HG03103 (cell line): ENCODE data around the gene DMWD.
A peak's percentile ranks its signal among the peaks of the same experiment; 100 is the strongest.

ENCODE experiments used
- ATAC-seq: cut with Tn5 transposase; IDR thresholded peaks from one replicate; pipeline ENCODE4 v1.9.1; 2021; ENCODE audit warnings: low read depth; ENCODE audit not compliant: unreplicated experiment

DMWD gene

DNA sequence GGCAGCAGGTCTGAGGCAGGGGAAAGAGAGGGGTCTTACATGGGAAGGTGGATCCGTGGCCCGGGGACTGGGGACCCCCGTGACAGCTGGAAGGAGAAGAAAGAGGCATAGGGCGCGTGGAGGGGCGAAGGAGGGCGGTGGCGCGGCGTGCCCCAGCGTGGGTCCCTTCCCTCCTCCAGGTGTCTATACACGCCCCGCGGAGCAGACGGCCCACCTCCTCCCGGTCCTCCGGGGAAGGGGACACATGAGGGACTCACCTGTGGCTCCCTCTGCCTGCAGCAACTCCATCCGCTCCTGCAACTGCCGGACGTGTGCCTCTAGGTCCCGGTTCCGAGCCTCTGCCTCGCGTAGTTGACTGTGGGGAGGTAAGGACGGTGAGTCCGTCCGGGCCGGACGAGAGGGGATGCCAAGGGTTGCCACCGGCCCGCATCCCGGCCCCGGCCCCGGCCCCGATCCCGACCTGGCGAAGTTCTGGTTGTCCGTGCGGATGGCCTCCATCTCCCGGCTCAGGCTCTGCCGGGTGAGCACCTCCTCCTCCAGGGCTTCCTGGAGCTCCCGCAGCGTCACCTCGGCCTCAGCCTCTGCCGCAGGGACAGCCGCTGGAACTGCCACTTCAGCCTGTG is 21.2 kb downstream of the DMWD start:
- no peak for ATAC-seq

DNA sequence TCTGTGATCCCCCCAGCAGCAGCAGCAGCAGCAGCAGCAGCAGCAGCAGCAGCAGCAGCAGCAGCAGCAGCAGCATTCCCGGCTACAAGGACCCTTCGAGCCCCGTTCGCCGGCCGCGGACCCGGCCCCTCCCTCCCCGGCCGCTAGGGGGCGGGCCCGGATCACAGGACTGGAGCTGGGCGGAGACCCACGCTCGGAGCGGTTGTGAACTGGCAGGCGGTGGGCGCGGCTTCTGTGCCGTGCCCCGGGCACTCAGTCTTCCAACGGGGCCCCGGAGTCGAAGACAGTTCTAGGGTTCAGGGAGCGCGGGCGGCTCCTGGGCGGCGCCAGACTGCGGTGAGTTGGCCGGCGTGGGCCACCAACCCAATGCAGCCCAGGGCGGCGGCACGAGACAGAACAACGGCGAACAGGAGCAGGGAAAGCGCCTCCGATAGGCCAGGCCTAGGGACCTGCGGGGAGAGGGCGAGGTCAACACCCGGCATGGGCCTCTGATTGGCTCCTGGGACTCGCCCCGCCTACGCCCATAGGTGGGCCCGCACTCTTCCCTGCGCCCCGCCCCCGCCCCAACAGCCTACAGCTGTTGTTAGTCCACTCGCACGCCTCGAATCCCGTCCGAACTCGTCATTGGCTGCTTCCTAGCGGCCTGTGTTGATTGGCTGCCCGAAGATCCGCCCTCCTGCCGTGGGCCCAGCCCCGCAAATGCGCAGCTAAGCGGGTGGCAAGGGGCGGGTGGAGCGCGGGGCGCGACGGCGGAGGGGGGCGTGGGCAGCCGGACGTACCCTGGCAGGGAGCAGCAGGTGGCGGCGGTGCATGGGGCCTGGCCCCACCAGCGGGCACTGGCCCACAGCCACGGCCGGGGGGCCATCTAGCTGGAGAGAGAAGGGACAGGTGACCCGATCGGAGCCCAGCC is 22.2 kb downstream of the DMWD start:
- ATAC-seq = peak; percentile 41

DNA sequence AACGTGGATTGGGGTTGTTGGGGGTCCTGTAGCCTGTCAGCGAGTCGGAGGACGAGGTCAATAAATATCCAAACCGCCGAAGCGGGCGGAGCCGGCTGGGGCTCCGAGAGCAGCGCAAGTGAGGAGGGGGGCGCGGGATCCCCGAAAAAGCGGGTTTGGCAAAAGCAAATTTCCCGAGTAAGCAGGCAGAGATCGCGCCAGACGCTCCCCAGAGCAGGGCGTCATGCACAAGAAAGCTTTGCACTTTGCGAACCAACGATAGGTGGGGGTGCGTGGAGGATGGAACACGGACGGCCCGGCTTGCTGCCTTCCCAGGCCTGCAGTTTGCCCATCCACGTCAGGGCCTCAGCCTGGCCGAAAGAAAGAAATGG is 22.8 kb downstream of the DMWD start:
- ATAC-seq = no peak

DNA sequence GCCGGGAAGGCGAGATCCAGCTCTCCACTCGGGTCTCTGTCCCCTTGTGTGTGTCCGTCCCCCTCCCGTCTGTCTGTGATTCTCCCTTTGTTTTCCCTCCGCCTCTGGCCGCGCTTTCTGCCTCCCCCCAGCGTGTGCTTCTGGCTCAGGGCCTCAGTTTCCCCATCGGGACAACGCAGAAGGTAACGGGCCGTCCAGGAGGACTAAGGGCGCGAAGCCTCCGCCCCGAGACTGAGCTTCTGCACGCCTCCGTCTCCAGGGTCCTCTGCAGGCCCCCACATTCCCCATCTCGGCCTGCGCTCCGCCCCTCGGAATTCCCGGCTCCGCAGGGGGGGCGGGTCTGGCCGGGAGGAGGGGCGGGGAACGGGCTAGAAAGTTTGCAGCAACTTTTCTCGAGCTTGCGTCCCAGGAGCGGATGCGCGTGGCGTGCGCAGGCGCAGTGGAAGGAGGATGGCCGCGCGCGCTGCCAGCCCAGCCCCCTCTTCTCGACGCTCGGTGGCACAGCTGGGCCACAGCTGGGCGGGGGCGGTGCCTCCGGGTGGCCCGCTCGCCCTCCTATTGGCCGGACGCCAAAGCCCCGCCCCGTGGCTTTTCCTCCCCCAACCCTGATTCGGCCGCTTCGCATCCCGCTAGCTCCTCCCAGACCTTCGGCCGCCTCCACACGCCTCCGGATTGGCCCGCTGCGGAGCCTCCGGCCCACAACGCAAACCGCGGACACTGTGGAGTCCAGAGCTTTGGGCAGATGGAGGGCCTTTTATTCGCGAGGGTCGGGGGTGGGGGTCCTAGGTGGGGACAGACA is 23.5 kb downstream of the DMWD start, which contains the start of gene SIX5:
Gene SIX5, minus strand, starts transcription at position 269 of the 799 bp plus-strand sequence. CDS start 408 bp downstream, outside the sequence.
- peak; percentile 41 for ATAC-seq

DNA sequence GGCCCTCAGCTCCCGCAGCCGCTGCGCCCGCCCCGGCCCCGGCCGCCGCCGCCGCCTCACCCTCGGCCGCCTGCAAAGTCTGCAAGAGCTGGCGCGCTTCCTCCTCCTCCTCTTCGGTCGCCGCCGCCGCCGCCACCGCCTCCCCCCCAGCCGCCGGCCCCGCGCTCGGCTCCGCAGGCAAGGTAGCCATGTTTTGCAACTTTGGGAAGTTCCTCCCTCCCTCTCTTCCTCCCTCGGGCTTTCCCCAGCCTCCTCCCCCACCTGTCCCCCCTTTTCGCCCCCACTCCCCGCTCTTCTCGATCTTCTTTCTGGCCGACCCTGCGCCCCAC is 24.0 kb downstream of the DMWD start:
- no peak for ATAC-seq

DNA sequence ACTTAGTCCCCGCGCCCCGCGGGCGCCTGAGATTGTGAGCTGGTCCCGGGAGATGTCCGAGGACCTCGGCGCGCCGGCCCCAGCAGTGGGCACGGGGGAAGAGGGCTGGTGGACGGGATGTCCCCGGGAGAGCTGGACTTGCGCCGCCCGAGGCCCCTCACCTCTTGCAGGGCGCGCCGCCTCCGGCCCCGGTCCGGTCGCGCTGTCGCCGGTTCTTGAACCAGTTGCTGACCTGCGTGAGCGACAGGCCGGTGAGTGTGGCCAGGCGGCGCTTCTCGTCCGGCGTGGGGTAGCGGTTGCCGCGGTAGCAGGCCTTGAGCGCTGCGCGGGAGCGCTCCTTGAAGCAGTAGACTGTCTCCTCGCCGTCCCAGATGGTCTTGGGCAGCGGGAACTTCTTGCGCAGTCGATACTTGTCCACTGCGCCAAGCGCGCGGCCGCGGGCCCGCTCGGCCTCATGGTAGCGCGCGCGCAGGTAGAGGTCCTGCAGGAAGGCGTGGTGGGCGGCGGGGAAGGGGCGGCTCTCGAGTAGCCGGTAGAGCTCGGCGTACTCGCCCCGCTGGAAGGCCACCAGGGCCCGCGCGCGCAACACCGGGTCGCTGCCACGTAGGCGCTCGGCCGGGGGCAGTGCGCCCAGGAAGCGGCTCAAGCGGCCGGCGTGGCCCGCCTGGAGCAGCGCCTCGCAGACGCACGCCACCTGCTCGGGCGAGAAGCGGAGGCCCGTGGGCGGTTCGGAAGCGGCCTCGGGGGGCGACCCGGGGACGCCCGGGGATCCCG is 24.6 kb downstream of the DMWD start:
- ATAC-seq = no peak

DNA sequence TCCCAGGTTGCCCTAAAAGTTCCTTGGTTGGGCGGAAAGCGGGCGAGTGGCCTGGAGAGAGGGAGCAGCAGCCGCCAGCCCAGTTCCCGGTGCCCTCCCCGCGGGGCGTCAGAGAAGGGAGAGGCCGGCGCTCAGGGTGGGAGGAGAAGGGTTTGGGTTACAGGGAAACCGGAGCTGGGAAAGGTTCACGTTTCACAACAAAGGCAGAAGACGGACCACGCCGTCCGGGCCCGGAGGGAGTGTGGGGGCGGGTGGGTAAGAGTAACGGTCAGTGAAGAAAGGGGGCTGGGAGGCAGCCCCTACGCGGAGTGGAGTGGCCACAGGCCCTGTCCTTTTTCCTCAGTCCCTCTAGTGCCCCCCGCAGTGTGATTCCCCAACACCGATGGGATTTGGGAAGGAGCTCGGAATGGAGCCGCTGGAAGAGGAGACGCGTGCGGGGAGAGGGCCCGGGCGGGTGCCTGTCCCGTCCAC is 25.2 kb downstream of the DMWD start:
- no peak for ATAC-seq

DNA sequence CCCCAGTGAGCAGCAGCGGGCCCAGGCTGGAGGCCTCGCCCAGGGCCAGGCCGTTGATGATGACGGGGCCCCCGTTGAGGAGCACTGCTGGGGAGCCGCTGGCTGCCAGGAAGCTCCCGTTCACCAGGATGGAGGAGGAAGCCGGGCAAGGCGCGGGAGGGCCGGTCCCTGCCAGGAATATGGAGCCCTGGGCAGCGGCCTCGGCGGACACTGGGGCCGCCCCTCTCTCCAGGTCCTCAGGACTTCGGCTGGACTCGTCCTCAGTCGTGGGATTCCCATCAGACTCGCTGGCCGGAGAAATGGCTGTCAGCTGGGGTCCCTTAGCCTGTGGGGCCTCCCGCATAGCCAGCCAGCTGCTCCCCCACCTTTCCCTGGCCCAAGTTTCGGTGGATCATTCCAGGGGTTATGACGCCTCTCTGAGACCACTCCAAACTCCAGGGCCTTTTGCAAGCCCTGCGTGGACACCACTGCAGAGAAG is 25.7 kb downstream of the DMWD start:
- no peak for ATAC-seq

DNA sequence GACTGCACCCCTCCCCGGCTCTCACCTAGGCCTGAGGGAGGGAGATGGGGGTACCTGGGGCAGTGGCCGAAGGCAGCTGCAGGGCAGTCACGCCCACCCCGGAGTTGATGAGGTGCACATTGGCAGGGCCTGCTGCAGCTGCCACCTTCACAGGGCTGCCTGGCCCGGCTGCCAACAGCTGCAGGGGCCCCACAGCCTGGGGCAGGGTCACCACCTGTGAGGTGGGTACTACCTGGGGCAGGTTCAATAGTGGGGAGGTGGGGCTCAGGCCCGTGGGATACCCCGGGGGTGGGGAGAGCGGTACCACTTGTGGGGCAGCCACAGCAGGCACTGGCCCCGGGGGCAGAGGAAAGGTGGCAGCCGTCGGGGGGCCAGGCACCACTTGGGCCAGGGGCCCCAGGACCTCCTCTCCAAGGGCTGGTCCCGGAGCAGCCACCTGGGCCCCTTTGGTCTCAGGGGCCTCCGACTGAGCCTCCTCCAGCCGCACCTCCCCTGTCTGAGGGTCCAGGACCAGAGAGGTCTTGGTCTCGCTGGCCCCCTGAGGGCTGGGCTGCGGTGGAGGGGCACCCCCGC is 26.3 kb downstream of the DMWD start:
- no peak for ATAC-seq

DNA sequence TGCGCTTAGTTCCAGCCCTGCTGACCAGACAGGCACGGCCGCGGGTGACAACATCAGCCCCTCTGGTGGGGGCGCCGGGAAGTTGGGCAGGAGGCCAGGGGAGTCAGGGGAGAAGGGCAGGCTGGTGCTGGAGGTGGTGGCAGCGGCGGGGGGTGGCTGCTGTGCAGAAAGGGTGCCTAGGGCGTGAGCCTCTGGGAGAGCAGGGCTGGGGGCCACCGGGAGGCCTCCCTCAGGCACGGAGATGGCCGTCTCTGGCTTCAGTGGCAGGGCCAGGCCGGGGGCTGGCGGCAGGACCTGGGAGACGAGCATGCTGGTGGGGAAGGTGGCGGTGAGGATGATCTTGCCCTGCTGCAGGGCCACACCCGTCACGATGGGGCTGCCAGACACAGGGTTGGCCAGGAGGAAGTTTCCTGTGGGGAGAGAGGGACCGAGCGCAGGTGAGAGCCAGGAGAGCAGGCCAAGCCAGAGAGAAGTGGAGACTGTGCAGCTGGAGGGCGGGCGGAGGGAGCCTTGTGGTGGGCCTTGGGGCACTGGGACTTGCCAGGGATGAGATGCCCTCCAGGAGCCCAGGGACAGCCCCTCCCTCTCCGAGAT is 26.8 kb downstream of the DMWD start:
- no peak for ATAC-seq

DNA sequence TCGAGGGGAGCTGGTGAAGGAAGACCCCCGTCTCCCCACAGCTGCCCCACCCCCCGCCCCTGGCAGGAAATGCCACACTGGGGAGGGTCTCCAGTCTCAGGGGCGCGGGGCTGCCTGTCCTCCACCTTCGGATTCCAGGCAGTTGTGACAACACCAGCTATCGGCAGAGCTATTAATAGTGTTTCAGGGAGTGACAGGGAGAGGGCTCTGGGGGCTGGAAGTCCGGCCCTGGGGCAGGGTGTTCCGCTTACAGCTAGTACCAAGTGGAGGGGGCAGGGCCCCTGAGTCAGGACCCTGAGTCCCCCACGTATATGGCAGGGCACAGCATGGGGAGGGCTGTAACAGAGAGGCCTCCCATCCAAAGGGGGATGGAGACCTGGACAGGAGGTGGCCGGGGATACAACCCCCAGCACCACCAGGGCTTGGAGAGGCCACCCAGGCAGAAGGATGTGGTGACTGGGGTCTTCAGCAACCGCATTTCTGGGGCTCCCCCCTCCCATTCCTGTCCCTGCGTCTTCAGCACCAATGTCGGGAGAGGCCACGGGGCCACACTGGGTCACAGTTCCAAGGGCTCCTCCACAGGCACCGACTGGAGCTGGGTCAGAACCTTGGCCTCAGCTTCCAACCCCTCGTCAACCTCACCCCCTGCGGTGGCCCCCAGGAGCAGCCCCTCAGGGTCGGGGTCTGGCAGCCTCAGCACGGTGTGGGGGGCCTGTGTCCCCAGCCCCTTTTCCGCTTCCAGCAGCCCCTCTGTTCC is 27.5 kb downstream of the DMWD start:
- ATAC-seq = no peak

DNA sequence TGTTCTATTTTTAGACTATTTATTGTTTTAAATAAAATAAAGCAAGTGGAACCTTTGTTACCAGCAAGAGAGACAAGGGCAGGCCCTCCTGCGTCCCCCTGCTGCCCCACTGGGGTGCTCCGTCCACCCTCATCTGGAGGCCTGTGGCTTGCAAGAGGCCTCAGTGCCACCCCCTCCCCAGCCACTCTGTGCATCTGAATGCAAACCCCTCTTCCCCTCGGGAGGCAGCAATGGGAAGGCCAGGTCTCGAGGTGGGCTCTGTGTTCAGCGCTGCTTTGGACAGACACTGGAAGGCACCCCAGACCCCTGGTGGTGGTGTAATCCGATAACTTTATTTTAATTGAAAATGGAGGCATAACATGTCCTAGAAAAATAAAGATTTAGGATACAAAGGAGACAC is 28.2 kb downstream of the DMWD start:
- no peak for ATAC-seq

DNA sequence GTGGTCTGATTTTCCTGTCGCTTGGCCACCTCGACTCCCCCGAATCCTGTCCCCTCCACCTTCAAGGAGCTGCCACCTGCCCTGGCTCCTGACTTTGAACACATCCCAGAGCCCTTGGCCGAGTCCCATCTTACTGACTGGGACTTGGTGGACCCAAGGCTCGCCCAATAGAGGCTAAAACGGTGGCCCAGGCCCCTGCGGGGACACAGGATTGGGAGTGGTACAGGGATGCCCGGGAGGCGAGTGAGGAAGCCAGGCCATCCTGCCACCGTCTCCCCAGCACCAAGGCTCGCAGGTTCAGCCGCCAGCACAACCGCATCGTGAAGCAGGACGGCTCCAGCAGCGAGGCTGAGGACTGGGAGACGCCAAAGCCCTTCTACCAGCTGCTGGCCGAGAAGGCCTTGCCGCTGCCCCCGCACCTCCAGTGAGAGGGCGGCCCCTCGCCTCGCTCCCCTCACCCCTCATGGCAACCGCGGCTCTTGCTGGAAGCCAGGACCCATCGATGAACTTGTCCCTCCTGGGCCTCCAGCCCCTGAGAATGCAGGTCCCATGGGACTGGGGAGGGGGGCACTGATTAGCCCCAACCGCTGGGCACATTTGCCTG is 28.9 kb downstream of the DMWD start:
- ATAC-seq = no peak

DNA sequence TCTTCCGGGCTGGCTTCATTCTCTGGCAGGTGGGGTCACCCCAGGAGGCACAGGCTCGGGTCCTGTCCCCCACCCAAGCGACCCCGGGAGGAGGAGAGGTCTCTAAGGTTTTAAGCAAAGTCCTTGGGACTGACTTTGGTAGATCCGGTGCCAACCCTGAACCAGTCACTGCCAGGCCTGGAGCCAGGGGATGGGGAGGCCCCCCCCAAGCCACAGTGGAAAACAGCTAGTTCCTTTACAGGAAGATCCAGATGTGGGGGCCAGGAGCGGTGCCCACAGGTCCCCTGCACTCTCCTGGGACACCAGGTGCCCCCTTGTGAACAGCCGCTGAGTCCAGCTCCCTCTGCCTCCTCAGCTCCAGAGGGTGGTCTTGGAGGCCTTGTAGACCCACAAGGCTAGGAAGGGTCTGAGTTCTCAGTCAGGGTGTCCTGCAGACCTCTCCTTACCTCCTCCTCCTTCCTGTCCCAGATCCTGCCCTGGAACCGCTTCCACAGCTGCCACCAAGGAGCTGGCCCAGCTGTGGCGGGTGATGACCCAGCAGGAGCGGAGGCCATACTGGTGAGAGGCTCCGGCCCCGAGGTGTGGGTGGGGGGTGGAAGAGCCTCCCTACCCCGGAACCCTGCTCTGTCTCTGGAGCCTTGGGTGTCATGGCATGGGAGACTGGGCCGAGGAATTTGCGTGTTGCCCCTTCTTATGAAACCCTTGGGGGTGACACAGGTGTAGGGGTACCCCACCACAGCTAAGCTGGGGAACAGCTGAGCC is 29.6 kb downstream of the DMWD start:
- no peak for ATAC-seq

DNA sequence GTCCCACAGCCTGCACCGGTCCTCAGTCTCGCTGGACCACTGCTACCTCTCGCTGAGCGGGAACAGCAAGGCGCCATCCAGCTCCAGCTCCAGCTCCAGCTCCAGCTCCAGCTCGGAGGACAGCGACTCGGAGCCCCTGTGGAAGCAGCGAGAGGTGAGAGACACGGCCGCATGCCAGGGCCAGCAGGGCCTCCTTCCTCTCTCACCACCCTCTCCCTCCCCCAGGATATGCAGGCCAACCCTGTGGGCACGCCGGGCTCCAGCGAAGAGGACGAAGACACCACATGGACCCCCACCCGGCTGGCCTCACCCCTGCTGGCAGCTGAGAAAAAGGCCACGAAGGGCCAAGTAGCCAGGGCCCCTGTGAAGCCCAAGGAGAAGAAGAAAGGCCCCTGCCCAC is 30.9 kb downstream of the DMWD start:
- no peak for ATAC-seq

DNA sequence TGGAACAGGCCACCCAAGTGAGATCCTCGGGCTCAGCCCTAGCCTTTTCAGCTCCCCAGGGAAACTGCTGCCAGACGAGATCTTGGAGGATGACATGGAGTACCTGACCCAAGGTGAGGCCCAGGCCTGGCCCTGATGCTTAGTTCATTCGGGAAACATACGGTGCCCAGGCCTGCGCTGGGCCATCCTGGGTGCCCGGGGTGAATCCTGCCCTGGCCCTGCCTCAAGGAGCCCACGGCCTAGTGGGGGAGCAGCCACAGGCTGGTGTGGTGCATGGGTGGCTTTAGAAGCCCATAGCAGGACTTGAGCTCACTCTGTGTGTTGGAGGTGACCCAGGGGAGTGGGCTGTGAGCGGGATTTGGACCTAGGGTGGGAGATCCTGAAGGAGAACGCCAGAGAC is 33.7 kb downstream of the DMWD start:
- ATAC-seq = no peak

DNA sequence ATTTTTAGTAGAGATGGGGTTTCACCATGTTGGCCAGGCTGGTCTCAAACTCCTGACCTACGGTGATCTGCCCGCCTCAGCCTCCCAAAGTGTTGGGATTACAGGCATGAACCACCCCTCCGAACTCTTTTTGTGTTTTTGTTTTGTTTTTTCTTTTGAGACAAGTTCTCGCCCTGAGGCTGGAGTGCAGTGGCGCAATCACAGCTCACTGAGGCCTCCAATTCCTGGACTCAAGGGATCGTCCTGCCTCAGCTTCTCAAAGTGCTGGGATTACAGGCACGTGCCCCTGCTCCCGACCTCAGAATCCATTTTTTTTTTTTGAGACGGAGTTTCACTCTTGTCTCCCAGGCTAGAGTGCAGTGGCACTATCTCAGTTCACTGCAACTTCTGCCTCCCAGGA is 35.0 kb downstream of the DMWD start:
- no peak for ATAC-seq

DNA sequence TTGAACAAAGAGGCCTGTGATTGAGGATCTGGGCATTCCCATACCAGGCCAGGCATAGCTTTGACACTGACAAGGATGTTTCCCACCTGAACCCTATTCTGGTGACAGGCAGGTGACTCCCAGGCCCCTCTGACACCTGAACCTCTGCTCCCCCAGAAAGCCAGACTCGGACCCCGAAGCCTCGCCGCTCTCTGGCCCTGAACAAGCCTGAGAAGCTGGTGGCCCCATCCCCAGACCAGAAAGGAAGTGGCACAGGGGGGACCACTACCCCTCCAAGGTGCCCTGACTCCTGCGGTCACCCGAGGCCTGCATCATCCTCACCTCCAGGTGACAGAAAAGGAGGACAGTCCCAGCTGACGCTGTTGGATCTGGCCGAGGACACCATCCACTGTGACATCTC is 38.3 kb downstream of the DMWD start:
- ATAC-seq = no peak
